ENCODE results near the gene MAPK8IP1. TPM values are rescaled to one million over a fixed set of nuclear protein-coding genes. Genes with fewer than 3 reads are reported as not detected.

Gene MAPK8IP1
- total RNA-seq, 1 experiment from 2014 or later: 8.2 TPM

DNA sequence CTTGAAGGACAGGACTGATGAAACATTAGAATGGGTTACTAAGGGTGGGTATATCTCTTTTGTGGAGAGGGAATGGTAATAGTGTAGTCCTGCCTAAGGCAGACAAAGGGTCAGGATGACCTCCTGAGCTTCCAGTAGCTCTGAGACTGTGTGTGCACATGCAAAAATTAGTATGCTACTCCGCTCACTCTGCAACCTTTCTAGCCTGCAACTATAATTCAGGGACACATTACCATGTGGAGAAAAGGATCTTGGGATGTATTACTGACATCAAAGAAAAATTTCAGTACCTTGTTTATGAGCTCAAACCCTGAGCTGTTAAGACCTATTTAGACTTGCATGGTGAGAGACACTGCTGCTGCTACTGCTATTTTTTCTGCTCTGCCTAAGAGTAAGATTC lies 62.4 kb downstream of the MAPK8IP1 start:
- H3K36me3 Mint-ChIP-seq (ENCODE audit: insufficient read depth, unreplicated experiment): no peaks in the 10 kb centered on the region
- intact Hi-C loops (cut with micrococcal nuclease; ENCODE audit: unreplicated experiment): no loop called here
- ChIA-PET CTCF (no interaction called here), POLR2A (no interaction called here)
- TF ChIP-seq, protein P1, sequence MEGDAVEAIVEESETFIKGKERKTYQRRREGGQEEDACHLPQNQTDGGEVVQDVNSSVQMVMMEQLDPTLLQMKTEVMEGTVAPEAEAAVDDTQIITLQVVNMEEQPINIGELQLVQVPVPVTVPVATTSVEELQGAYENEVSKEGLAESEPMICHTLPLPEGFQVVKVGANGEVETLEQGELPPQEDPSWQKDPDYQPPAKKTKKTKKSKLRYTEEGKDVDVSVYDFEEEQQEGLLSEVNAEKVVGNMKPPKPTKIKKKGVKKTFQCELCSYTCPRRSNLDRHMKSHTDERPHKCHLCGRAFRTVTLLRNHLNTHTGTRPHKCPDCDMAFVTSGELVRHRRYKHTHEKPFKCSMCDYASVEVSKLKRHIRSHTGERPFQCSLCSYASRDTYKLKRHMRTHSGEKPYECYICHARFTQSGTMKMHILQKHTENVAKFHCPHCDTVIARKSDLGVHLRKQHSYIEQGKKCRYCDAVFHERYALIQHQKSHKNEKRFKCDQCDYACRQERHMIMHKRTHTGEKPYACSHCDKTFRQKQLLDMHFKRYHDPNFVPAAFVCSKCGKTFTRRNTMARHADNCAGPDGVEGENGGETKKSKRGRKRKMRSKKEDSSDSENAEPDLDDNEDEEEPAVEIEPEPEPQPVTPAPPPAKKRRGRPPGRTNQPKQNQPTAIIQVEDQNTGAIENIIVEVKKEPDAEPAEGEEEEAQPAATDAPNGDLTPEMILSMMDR (IDR thresholded peaks at IDR 0.05; ENCODE audit: insufficient read depth in 1 of 2, low read depth in 1 of 2, low read length in 1 of 2, severe bottlenecking in 1 of 2, unreplicated experiment in 1 of 2): no peak
- Histone ChIP-seq H3K9me3 (no peaks in the 10 kb centered on the region), H3K27me3 (replicated peaks; ENCODE audit: control insufficient read depth, insufficient read depth, low read length) (no peaks in the 10 kb centered on the region), H3K4me3 (ENCODE audit: low read depth, low read length) (no peak overlapping the region), H3K36me3 (ENCODE audit: control insufficient read depth, insufficient read depth, low read length) (no peaks in the 10 kb centered on the region), H3K4me1 (no peaks in the 10 kb centered on the region)
- no peak overlapping the region for H3K27ac Mint-ChIP-seq (ENCODE audit: unreplicated experiment)
- no peaks in the 10 kb centered on the region for H3K4me1 Mint-ChIP-seq (ENCODE audit: low read depth, unreplicated experiment)
- no peaks in the 10 kb centered on the region for H3K27me3 Mint-ChIP-seq (ENCODE audit: insufficient read depth, unreplicated experiment)
- no peak overlapping the region for H3K4me3 Mint-ChIP-seq (ENCODE audit: unreplicated experiment)
- no peaks in the 10 kb centered on the region for H3K9me3 Mint-ChIP-seq (ENCODE audit: unreplicated experiment)
- DNase-seq: no peak
- BruUV-seq (replicated peaks): no TSS peak

DNA sequence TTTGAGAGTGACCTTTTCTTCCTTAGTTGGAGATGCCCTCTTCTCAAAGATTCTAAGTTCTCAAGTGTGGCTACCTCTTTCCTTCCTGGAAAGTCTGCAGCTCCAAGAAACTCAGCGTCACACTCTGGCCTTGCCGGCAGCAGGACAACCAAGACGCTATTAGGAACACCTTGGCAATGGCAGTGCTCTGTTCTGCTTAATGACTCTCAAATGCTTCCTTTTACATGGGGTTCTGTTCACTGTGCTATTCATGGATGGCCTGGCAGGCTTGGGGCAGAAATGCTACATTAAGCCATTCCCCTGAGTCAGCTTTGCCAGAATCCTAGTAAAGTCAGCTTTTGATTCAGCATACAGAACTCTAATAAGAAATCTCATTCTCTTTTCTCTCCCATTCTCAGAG lies 62.9 kb downstream of the MAPK8IP1 start:
- POLR2A ChIA-PET: no interaction called here
- Histone ChIP-seq H3K4me1 (no peaks in the 10 kb centered on the region), H3K4me3 (ENCODE audit: low read depth, low read length) (no peak overlapping the region), H3K9me3 (no peaks in the 10 kb centered on the region), H3K27me3 (replicated peaks; ENCODE audit: control insufficient read depth, insufficient read depth, low read length) (no peaks in the 10 kb centered on the region), H3K36me3 (ENCODE audit: control insufficient read depth, insufficient read depth, low read length) (no peaks in the 10 kb centered on the region)
- H3K4me1 Mint-ChIP-seq (ENCODE audit: low read depth, unreplicated experiment): no peaks in the 10 kb centered on the region
- H3K9me3 Mint-ChIP-seq (ENCODE audit: unreplicated experiment): no peaks in the 10 kb centered on the region
- BruUV-seq (replicated peaks): no TSS peak
- H3K27ac Mint-ChIP-seq (ENCODE audit: unreplicated experiment): no peak overlapping the region
- H3K27me3 Mint-ChIP-seq (ENCODE audit: insufficient read depth, unreplicated experiment): no peaks in the 10 kb centered on the region
- TF ChIP-seq, protein P1 (IDR thresholded peaks at IDR 0.05; ENCODE audit: insufficient read depth in 1 of 2, low read depth in 1 of 2, low read length in 1 of 2, severe bottlenecking in 1 of 2, unreplicated experiment in 1 of 2): no peak
- CTCF ChIA-PET: no interaction called here
- DNase-seq: no peak
- no peak overlapping the region for H3K4me3 Mint-ChIP-seq (ENCODE audit: unreplicated experiment)
- H3K36me3 Mint-ChIP-seq (ENCODE audit: insufficient read depth, unreplicated experiment): no peaks in the 10 kb centered on the region
- intact Hi-C loops (cut with micrococcal nuclease; ENCODE audit: unreplicated experiment): no loop called here

DNA sequence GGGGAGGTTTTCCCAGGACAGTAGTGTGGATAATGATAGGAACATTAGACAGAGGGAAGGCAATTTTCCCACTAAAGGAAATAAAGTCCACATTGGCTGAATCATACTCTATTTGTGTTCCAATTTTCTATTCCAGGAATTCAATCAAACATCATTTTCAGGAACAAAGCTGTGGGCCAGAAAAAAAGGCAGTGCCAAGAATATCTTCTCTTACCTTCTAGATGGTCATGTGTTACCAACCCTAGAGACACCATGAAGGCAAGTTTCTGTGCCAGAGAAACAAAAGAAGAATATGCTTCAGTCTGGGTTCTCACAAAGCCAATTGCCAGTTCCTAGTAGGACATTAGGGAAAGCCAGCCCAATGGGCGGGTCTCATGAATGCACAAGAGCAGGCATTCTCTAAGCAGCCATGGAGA lies 64.5 kb downstream of the MAPK8IP1 start:
- H3K9me3 Mint-ChIP-seq (ENCODE audit: unreplicated experiment): no peaks in the 10 kb centered on the region
- H3K36me3 Mint-ChIP-seq (ENCODE audit: insufficient read depth, unreplicated experiment): no peaks in the 10 kb centered on the region
- no peaks in the 10 kb centered on the region for H3K4me1 ChIP-seq
- TF ChIP-seq, protein P1 (IDR thresholded peaks at IDR 0.05; ENCODE audit: insufficient read depth in 1 of 2, low read depth in 1 of 2, low read length in 1 of 2, severe bottlenecking in 1 of 2, unreplicated experiment in 1 of 2): no peak
- DNase-seq: no peak
- H3K4me1 Mint-ChIP-seq (ENCODE audit: low read depth, unreplicated experiment): no peaks in the 10 kb centered on the region
- H3K27me3 Mint-ChIP-seq (ENCODE audit: insufficient read depth, unreplicated experiment): no peaks in the 10 kb centered on the region
- H3K4me3 ChIP-seq (ENCODE audit: low read depth, low read length): no peak overlapping the region
- ChIA-PET CTCF (interaction anchor here (1.4 kb wide), 1 partner anchor 15 kb away, joined by 5 read pairs; no protein-coding TSS in a partner anchor), POLR2A (interaction anchor here (1.2 kb wide), 1 partner anchor 103 kb away, joined by 9 read pairs; no protein-coding TSS in a partner anchor)
- no TSS peak for BruUV-seq (replicated peaks)
- no peak overlapping the region for H3K4me3 Mint-ChIP-seq (ENCODE audit: unreplicated experiment)
- H3K27ac Mint-ChIP-seq (ENCODE audit: unreplicated experiment): no peak overlapping the region
- intact Hi-C loops (cut with micrococcal nuclease; ENCODE audit: unreplicated experiment): no loop called here
- H3K36me3 ChIP-seq (ENCODE audit: control insufficient read depth, insufficient read depth, low read length): no peaks in the 10 kb centered on the region
- no peaks in the 10 kb centered on the region for H3K27me3 ChIP-seq (replicated peaks; ENCODE audit: control insufficient read depth, insufficient read depth, low read length)
- H3K9me3 ChIP-seq: no peaks in the 10 kb centered on the region

Other genes starting within 250 kb of the MAPK8IP1 start
- not detected in 2 replicates for gene CHST1, start 220.0 kb upstream of the MAPK8IP1 start, total RNA-seq (2022)
- 14.0 and 15.1 TPM in 2 replicates for gene SLC35C1, start 80.5 kb upstream of the MAPK8IP1 start, total RNA-seq (2022)
- gene CRY2, start 38.2 kb upstream of the MAPK8IP1 start, total RNA-seq (2022): 28.5 and 31.6 TPM in 2 replicates
- 1.2 and 1.3 TPM in 2 replicates for gene FREY1, start 21.6 kb downstream of the MAPK8IP1 start, total RNA-seq (2022)
- gene PEX16, start 32.2 kb downstream of the MAPK8IP1 start, total RNA-seq (2022): 41.4 and 45.8 TPM in 2 replicates
- gene LARGE2, start 37.0 kb downstream of the MAPK8IP1 start, total RNA-seq (2022): 62.3 and 67.4 TPM in 2 replicates
- 20.0 and 21.8 TPM in 2 replicates for gene PHF21A, start 235.8 kb downstream of the MAPK8IP1 start, total RNA-seq (2022)